ENCODE data around the gene PRKCE.

PRKCE gene

DNA sequence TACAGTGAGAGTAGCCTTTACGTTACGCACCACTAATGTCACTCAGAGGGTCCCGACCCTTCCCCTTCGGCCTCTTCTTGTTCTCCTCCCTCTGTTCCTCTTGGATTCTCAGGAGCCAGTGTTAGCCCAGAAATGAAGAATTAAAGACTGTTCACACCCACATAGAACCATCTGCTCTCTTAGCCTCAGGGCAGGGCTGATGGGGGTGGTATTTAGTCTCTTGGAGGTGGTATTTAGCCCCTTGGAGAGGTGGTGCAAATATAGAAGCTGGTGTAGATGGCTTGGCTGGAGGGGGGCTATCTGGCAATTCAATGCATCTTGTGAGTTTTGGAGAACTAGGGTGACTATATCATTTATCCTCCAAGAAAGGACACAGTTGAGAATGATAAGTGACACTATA, 286.5 kb downstream of the PRKCE start:
- no peaks in the 10 kb centered on the region for H3K36me3 ChIP-seq (ENCODE audit: insufficient read depth, low read length)
- H3K4me3 ChIP-seq (ENCODE audit: low read length), result no peak overlapping the region
- WGBS, result 94% methylated on average over 4 of the region's 4 CpGs
- no peaks in the 10 kb centered on the region for H3K27me3 ChIP-seq (ENCODE audit: insufficient read depth, low read length)
- no peaks in the 10 kb centered on the region for H3K9me3 ChIP-seq (ENCODE audit: insufficient read depth, low read depth, low read length)
- peaks cover 10% of the 10 kb centered on the region; the same call in 1 of the 2 replicates for H3K4me1 ChIP-seq (ENCODE audit: insufficient read depth, low read length)
- no peak overlapping the region for H3K9ac ChIP-seq (ENCODE audit: low read depth, low read length)
- H3K27ac ChIP-seq (ENCODE audit: low read depth, low read length), result no peak overlapping the region

DNA sequence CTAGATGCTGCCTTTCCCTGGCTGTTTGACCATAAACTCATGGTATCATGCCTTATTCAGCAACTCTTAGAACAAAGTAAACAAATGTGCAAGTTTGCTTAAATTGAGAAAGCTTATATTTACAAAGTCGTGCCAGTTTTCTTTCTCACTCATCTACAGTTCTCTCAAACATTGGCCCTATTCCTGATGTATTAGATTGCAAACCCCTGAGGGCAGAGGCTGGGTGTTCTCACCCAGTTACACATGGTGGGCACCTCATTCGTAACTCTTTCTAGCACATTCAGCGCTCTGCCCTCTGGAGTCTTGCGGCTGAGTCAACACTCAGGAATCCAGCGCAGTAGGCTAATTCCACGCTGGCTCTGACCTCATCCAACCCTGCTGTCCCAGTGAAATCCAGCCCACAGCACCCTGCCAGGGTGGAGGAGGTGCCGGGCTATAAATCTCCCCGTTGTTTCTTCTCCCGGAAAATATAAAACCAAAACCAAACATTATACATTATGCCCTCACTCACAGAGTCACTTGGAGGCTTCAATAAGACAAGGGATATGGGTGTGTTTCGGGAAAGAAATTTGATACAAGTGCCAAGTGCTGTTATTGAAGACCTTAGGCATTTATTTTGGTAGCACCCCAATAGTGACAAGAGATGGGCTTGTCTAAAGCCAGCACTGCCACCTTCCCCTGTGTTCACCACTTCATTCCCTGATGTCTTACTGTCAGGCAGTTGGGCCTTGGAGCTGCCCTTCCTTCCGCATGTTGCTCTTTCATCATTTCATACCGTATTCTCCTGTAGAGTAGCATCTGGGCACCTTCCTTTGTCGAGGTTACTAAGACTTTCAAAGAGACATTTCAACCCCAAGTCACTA, 287.4 kb downstream of the PRKCE start:
- no peak overlapping the region for H3K27ac ChIP-seq (ENCODE audit: low read depth, low read length)
- no peaks in the 10 kb centered on the region for H3K36me3 ChIP-seq (ENCODE audit: insufficient read depth, low read length)
- 63% methylated on average over 13 of the region's 13 CpGs for WGBS
- no peak overlapping the region; the same call in 1 of the 2 replicates for H3K4me3 ChIP-seq (ENCODE audit: low read length)
- no peaks in the 10 kb centered on the region for H3K9me3 ChIP-seq (ENCODE audit: insufficient read depth, low read depth, low read length)
- H3K27me3 ChIP-seq (ENCODE audit: insufficient read depth, low read length), result no peaks in the 10 kb centered on the region
- H3K4me1 ChIP-seq (ENCODE audit: insufficient read depth, low read length), result peaks cover 14% of the 10 kb centered on the region; the same call in 1 of the 2 replicates
- no peak overlapping the region for H3K9ac ChIP-seq (ENCODE audit: low read depth, low read length)

DNA sequence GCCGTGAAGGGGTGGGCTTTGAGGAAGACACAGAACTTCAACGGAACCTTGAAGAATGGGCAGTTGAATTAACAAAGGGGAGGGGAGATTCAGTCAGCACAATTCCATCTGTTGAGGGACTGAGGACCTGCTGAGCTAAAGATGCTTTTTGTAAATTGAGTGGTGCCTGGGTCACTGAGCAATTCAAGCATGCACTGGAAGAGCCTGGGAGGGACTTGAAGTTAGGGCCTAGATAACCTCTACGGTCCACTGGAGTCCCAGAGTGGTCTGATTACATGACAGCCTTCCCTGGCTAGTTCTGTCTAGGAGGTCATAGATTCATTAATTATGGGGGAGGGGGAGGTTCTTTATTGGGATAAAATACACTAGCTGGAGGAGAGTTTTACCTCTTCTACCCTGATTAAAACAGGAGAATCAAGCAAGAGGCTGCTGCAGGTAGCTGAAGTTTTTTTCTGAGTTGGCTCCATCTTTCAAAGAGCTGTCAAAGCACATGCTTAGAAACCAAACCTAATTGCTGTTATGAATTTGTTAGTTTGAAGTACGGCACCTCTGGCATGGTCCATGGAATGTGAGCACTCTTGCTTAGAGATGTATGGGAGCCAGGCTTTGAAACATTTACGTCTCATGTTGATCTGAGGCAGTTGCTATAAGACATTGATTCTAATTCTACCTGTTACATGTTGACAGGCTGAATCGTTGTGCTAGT, 290.2 kb downstream of the PRKCE start:
- Histone ChIP-seq H3K27me3 (ENCODE audit: insufficient read depth, low read length) (no peaks in the 10 kb centered on the region), H3K9ac (ENCODE audit: low read depth, low read length) (no peak overlapping the region), H3K36me3 (ENCODE audit: insufficient read depth, low read length) (no peaks in the 10 kb centered on the region), H3K9me3 (ENCODE audit: insufficient read depth, low read depth, low read length) (no peaks in the 10 kb centered on the region), H3K4me3 (ENCODE audit: low read length) (no peak overlapping the region), H3K27ac (ENCODE audit: low read depth, low read length) (no peak overlapping the region), H3K4me1 (ENCODE audit: insufficient read depth, low read length) (peaks cover 17% of the 10 kb centered on the region; the same call in 1 of the 2 replicates)
- 89% methylated on average over 6 of the region's 6 CpGs for WGBS

DNA sequence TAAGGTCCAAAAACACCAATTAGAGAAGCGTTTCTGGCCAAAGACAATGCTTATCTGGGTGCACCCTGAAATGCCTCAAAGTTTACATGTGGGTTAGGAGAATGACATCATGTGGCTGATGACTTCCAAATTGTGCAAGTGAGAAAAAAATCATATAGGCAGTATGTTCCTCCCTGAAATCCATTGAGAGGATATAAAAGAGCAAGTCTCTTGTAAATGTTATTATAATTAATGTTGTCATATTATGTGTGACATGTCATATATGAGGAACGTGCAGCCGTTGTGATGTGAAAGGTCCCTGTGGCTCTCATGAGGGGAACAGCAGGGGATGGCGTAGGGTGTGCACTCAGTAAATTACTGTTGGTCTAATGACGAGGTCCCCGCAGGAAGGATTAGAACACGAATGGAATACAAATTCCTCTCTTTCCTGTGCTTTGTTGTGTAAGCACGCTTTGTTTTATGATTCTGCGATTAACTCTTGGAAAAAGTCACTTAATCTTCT, 290.8 kb downstream of the PRKCE start:
- WGBS, result 92% methylated on average over 9 of the region's 9 CpGs
- Histone ChIP-seq H3K36me3 (ENCODE audit: insufficient read depth, low read length) (no peaks in the 10 kb centered on the region), H3K9ac (ENCODE audit: low read depth, low read length) (no peak overlapping the region), H3K27ac (ENCODE audit: low read depth, low read length) (no peak overlapping the region), H3K4me3 (ENCODE audit: low read length) (no peak overlapping the region), H3K9me3 (ENCODE audit: insufficient read depth, low read depth, low read length) (no peaks in the 10 kb centered on the region), H3K4me1 (ENCODE audit: insufficient read depth, low read length) (peaks cover 17% of the 10 kb centered on the region; the same call in 1 of the 2 replicates), H3K27me3 (ENCODE audit: insufficient read depth, low read length) (no peaks in the 10 kb centered on the region)

DNA sequence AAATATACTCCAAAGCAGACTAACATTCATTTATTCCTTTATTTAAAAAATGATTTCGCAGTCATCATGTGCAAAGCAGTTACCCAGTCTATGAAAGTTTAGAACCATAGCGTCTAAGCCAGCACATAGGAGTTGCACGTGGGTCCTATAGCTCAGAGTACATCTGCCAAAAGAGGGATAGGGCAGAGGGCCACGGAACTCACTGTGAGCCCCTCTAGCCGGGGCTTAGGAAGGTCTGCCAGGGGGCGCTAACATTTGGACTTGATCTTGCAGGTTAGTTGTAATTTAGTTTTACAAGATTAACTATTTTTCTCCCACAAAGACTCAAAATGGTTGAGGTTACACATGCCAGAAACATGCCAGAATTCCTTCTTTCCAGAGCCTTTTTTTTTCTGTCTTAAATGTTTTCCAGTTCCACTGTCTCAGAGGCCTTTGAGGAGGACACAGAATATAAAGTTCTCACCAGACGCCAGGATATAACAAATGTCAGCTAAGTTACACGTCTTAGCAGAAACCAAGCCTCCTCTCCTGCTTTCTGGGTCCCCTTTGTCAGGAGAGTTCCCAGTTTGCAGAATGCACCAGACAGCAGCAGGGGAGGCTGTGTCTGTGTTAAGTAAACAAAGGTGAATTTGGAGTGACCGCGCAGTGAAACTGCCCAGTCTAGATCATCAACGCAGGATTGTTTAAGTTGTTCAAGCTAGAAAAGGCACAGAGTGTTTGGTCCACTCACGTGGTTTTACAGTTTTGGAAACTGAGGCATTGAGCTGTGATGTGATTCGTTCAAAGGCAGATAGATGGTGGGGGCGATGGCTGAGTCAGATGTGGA, 292.0 kb downstream of the PRKCE start:
- Histone ChIP-seq H3K36me3 (ENCODE audit: insufficient read depth, low read length) (no peaks in the 10 kb centered on the region), H3K4me1 (ENCODE audit: insufficient read depth, low read length) (peaks cover 14% of the 10 kb centered on the region; the same call in 1 of the 2 replicates), H3K9ac (ENCODE audit: low read depth, low read length) (no peak overlapping the region), H3K4me3 (ENCODE audit: low read length) (no peak overlapping the region), H3K27me3 (ENCODE audit: insufficient read depth, low read length) (no peaks in the 10 kb centered on the region), H3K27ac (ENCODE audit: low read depth, low read length) (no peak overlapping the region), H3K9me3 (ENCODE audit: insufficient read depth, low read depth, low read length) (no peaks in the 10 kb centered on the region)
- 83% methylated on average over 14 of the region's 14 CpGs for WGBS

DNA sequence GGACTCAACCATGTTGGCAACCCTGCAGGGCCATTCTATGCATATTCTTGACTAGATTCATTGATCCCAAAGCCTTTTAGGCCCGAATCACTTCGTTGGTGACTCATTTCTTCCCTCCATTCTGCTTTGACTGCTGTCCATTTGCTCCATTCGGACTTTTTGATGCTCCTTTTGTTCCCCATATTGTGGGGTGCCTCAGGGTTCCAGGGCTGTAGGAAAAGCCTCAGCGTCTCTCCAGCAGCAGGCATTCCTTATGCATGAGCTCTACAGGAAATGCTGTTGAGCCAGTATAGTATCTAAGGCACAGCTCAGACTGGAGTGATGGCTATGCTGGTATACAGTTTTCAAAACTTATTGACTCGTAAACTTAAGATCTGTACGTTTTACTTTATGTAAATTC, 292.6 kb downstream of the PRKCE start:
- H3K4me1 ChIP-seq (ENCODE audit: insufficient read depth, low read length), result peaks cover 10% of the 10 kb centered on the region; the same call in 1 of the 2 replicates
- 71% methylated on average over 6 of the region's 6 CpGs for WGBS
- no peak overlapping the region for H3K27ac ChIP-seq (ENCODE audit: low read depth, low read length)
- H3K9ac ChIP-seq (ENCODE audit: low read depth, low read length), result no peak overlapping the region
- no peaks in the 10 kb centered on the region for H3K27me3 ChIP-seq (ENCODE audit: insufficient read depth, low read length)
- no peaks in the 10 kb centered on the region for H3K9me3 ChIP-seq (ENCODE audit: insufficient read depth, low read depth, low read length)
- H3K36me3 ChIP-seq (ENCODE audit: insufficient read depth, low read length), result no peaks in the 10 kb centered on the region
- H3K4me3 ChIP-seq (ENCODE audit: low read length), result no peak overlapping the region

DNA sequence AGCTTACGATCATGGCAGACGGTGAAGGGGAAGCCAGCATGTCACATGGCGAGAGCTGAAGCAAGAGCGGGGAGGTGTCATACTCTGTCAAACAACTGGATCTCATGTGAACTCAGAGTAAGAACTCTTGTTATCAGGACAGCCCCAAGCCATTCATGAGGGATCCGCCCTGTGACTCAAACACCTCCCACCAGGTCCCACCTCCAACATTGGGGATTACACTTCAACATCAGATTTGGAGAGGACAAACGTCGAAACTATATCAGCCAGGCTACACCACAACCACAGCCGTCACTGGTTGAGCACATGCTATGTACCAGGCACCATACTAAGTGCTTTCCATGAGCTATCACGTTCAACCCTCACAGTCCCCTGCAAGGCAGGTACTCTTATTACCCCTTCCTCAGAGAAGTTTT, 293.8 kb downstream of the PRKCE start:
- H3K9ac ChIP-seq (ENCODE audit: low read depth, low read length), result no peak overlapping the region
- H3K27me3 ChIP-seq (ENCODE audit: insufficient read depth, low read length), result no peaks in the 10 kb centered on the region
- no peaks in the 10 kb centered on the region for H3K9me3 ChIP-seq (ENCODE audit: insufficient read depth, low read depth, low read length)
- no peak overlapping the region for H3K4me3 ChIP-seq (ENCODE audit: low read length)
- no peak overlapping the region for H3K27ac ChIP-seq (ENCODE audit: low read depth, low read length)
- WGBS, result 93% methylated on average over 9 of the region's 9 CpGs
- H3K4me1 ChIP-seq (ENCODE audit: insufficient read depth, low read length), result peaks cover 8% of the 10 kb centered on the region; the same call in 1 of the 2 replicates
- H3K36me3 ChIP-seq (ENCODE audit: insufficient read depth, low read length), result no peaks in the 10 kb centered on the region

DNA sequence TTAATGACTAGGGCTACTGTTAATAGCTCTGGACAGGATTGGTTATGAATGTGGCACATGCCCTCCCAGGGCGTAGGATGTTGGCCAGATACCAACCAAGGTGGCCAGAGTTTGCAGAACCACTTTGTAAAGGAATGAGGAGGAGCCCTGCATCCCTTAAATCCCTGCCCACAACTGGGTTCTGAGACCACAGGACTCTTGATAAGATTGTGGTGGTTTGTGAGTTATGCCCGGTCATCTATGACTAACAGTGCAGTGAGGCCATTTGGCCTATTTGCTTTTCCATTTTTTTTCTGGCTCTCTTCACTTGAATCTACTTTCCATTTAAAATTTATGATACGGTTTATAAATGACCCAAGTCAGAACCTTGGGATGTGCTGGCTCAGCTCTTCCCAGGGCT, 294.5 kb downstream of the PRKCE start:
- no peaks in the 10 kb centered on the region for H3K27me3 ChIP-seq (ENCODE audit: insufficient read depth, low read length)
- no peaks in the 10 kb centered on the region for H3K36me3 ChIP-seq (ENCODE audit: insufficient read depth, low read length)
- H3K4me1 ChIP-seq (ENCODE audit: insufficient read depth, low read length), result peaks cover 8% of the 10 kb centered on the region; the same call in 1 of the 2 replicates
- no peak overlapping the region for H3K27ac ChIP-seq (ENCODE audit: low read depth, low read length)
- H3K4me3 ChIP-seq (ENCODE audit: low read length), result no peak overlapping the region
- H3K9ac ChIP-seq (ENCODE audit: low read depth, low read length), result no peak overlapping the region
- H3K9me3 ChIP-seq (ENCODE audit: insufficient read depth, low read depth, low read length), result no peaks in the 10 kb centered on the region
- 93% methylated on average over 3 of the region's 3 CpGs for WGBS

DNA sequence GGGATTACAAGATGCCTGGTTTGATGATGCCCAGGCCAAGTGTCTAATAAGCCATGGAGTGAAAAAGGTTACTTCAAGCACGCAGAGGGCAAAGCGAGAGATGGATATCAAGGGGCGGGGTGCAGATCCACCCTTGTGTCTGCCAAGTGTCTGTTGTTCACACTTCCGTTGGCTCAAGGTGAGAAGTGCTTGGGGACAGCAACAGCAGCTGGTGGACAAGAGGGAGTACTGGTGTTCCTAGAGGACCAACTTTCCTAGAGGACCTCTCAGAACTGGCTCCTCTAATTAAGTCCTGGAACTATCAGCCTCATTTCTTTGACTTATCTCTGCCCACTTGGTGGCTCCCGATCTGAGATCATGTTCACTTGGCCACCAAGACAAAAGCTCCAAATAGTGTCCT, 299.1 kb downstream of the PRKCE start:
- H3K36me3 ChIP-seq (ENCODE audit: insufficient read depth, low read length), result no peaks in the 10 kb centered on the region
- no peaks in the 10 kb centered on the region for H3K4me1 ChIP-seq (ENCODE audit: insufficient read depth, low read length)
- H3K9ac ChIP-seq (ENCODE audit: low read depth, low read length), result no peak overlapping the region
- H3K27me3 ChIP-seq (ENCODE audit: insufficient read depth, low read length), result no peaks in the 10 kb centered on the region
- H3K4me3 ChIP-seq (ENCODE audit: low read length), result no peak overlapping the region
- no peak overlapping the region for H3K27ac ChIP-seq (ENCODE audit: low read depth, low read length)
- H3K9me3 ChIP-seq (ENCODE audit: insufficient read depth, low read depth, low read length), result no peaks in the 10 kb centered on the region
- WGBS, result 95% methylated on average over 5 of the region's 5 CpGs

DNA sequence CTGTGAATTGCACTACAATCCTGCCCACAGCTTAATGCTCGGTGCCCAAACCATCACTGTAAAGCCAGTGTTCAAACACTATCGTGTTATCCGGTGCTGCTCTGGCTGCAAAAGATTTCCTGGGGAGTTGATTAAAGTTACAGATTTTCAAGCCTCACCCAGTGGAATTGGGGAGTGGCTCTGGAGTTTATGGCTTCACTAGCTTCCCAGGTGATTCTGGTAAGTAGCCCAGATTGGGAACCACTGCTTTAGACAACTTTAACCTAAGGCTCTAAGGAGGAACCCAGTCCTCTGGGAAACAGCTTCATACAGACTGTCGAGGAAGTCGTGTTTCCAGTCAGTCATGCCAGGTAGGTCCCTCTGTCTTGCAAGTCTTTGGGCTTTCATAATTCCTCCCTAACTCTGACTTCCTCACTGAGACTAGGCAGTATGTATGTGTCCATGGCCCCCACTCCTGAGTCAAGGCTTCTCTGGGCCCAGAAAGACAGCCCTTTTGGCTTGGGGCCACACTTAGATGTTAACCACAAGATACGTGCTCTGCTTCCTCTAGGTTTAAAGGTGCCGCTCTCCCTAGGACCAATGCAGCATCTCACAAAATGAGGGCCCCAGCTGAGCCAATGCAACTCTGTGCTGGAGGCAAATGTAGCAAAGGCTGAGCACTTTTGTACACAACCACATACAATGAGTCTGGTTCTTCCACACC, 299.7 kb downstream of the PRKCE start:
- 97% methylated on average over 7 of the region's 7 CpGs for WGBS
- Histone ChIP-seq H3K27ac (ENCODE audit: low read depth, low read length) (no peak overlapping the region), H3K4me1 (ENCODE audit: insufficient read depth, low read length) (no peaks in the 10 kb centered on the region), H3K27me3 (ENCODE audit: insufficient read depth, low read length) (no peaks in the 10 kb centered on the region), H3K4me3 (ENCODE audit: low read length) (no peak overlapping the region), H3K9ac (ENCODE audit: low read depth, low read length) (no peak overlapping the region), H3K36me3 (ENCODE audit: insufficient read depth, low read length) (no peaks in the 10 kb centered on the region), H3K9me3 (ENCODE audit: insufficient read depth, low read depth, low read length) (no peaks in the 10 kb centered on the region)

Data from HUES64 (cell line).